Stimulated activated CD8-positive, alpha-beta memory T cell treated with anti-CD3 and anti-CD28 coated beads, Interleukin-2, amount 100 ng/mL, for 1 hour (primary cell): Measurements from ENCODE around the gene ERI2.
A peak's percentile ranks its signal among the peaks of the same experiment; 100 is the strongest.
"Not testable (repeated sequence)": the region's sequence is repeated elsewhere in the genome, so short reads cannot be mapped to it uniquely, and the experiment has no call there.

Experiments
- DNase-seq, 2 donors: peaks; one replicate each; pipeline ENCODE4 v3.0.0-alpha.2; 2020; ENCODE audit warnings: low read depth in 2 of 2

ERI2 gene

GRCh38 chr16:20814784-20815183, 8.5 kb upstream of the ERI2 start:
- no peak for DNase-seq

DNA sequence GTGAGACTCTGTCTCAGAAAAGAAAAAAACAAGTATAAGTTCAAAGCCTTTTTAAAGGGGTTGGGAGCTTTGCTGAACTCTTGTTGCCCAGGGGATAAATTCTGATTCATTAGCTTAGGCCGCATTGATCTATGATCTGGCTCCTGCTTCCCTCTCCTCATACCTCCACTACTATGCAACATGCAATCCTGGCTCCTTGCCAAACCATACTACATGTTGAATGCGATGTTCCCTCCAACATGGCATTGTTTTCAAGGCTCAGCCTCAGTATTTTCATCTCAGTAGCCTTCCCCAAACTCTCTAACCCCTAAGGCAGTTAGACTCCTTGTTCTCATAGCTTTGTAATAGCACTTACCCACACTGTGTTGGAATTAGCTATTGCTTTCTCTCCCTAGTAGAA, 6.2 kb upstream of the ERI2 start:
- no peak for DNase-seq

- no peak for DNase-seq
These were observed 5.7 kb upstream of the ERI2 start for GRCh38 chr16:20811889-20812439.

DNA sequence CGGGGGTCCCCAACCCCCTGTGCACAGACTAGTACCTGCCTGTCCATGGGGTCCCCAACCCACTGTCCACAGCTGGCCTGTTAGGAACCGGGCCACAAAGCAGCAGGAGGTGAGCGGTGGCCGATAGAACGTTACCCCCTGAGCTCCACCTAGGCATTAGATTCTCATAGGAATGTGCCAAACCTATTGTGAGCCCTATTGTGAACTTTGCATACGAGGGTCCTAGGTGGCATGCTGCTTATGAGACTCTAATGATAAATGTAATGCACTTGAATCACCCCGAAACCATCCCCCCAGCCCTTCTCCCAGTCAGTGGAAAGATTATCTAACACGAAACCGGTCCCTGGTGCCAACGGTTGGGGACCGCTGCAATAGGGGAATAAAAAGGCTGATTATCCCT, 1.6 kb upstream of the ERI2 start:
- no peak for DNase-seq

GRCh38 chr16:20805684-20806167, 546 bp downstream of the ERI2 start:
- not testable (repeated sequence) for DNase-seq

DNA sequence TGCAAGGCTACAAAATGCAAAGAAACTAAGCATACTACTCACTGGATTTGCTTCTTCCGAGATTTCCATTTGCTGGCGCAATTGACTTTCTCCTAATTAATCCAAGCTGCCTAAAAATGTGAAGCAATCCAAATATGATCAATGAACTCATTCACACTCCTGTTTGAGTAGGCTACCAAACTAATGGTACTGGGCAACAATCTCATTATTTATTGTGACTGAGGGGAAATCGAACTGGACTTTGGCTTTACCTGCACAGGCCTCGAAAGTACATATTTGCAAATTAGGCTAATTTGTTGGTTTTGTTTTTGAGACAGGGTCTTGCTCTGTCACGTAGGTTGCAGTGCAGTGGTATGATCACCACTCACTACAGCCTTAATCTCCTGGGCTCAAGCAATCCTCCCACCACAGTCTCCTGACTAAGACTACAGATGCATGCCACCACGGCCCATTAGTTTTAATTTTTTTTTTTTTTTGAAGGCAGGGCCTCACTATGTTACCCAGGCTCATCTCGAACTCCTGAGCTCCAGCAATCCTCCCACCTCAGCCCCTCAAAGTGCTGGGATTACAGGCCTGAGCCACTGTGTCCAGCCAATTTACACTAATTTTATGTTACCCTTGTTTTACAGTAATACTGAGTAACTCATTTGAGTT, 2.6 kb downstream of the ERI2 start:
- no peak for DNase-seq

GRCh38 chr16:20803192-20803560, 3.1 kb downstream of the ERI2 start:
- DNase-seq, result no peak

DNA sequence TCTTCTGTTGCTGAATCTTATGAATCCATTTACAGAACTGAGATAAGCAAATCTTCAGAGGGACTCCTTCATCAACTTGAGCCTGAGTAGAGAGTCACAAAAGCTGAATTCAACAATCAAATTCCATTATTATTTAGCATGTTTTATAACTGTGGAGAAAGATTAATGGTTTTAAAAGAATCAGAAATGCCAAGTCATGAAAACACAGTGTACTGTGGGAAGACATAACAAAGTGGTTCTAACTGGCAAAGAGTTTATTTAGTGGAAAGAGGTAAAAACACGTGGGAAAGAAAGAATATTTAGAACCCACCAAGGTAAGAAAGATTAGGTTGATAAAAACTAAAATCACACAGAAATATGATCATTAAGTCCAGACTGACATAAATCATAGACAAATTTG, 5.0 kb downstream of the ERI2 start:
- no peak for DNase-seq

GRCh38 chr16:20799599-20799998, 6.7 kb downstream of the ERI2 start:
- no peak for DNase-seq

DNA sequence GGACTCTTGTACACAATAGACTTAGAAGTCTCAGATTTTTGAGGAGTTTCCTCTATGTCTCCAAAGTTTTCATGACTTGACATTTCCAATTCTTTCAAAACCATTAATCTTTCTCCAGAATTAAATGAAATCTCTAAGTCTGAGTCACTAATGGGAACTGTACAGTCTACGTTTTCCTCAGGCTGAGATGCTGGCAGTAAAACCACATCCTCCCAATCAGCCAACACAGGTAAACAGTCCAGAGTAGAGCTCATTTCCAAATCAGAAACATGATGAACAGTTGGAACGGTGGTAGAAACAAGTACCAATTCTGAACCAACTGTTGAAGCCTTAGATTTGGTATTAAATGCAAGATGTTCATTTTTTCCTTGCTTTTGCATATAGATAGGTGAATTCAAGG, 7.9 kb downstream of the ERI2 start:
- DNase-seq, result no peak

DNA sequence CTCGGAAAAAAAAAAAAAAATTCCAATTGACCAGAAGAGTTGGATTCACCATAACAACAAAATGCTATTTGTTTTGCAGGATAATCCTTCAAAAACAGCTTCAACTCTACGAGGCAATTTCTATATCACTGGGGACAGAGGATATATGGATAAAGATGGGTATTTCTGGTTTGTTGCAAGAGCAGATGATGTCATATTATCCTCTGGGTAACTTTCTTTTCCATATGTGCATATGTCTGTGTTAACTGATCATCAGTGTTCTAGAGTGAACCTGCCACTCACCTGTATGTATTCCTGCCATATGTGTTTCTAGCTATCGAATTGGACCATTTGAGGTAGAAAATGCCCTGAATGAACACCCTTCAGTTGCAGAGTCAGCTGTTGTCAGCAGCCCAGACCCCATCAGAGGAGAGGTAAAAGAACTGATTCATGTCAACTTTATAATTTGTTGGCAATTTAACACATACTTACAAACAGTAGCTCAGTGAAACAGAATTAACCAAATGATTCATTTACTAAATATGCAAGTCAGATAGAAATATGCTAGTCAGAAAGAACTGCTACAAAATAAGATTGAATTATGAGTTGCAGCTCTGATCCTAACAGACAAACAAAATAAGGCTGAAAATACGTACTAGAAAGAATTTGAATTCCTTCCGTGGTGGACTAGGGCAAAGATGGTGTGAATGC, 14.2 kb downstream of the ERI2 start:
- no peak for DNase-seq

DNA sequence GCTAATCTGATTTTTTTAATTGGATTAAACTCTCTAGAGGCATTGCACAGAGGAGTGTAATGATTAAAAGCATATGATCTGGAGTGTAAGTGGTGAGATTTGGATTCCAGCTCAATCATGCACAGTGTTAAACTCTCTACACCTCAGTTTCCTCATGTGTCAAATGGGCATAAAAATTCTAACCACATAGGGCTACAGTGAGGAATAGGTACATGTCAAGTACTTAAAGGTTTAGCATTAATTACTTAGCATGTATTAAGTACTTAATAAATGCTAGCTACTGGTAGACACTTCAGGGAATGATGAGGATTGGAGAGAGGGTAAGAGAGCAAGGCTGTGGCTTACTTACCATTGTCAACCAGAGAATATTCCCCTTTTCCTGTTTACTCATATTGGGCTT, 17.1 kb downstream of the ERI2 start:
- no peak for DNase-seq

DNA sequence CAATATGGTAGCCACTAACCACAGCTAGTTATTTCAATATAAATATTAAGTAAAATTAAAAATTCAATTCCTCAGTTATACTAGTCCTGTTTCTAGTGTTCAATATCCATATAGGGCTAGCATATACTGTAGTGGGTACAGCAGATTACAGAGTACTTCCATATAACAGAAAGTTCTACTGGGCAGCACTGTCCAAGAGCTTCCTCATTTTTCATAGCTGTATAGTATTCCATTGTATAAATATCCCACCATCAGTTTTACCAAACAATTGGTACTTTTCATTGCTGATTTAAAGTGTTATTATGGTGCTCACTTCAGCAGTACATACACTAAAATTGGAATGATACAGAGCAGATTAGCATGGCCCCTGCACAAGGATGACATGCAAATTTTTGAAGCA, 22.1 kb downstream of the ERI2 start:
- DNase-seq, result no peak

DNA sequence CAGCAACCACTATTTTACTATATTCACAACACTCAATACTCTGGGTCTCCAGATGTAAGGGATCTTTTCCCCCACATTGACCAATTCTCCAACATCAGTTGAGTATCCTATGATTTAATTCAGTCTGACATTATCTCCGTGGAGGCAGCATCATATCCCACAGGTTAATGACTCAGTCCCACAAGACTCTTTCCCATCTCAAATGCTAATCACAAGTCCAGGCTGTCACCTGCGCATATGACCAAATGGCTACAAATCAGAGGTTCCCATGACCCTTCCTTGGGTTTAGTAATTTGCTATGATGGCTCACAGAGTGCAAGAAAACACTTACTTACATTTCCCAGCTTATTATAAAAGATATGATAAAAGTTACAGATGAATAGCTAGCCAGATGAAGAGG, 23.8 kb downstream of the ERI2 start:
- no peak for DNase-seq

DNA sequence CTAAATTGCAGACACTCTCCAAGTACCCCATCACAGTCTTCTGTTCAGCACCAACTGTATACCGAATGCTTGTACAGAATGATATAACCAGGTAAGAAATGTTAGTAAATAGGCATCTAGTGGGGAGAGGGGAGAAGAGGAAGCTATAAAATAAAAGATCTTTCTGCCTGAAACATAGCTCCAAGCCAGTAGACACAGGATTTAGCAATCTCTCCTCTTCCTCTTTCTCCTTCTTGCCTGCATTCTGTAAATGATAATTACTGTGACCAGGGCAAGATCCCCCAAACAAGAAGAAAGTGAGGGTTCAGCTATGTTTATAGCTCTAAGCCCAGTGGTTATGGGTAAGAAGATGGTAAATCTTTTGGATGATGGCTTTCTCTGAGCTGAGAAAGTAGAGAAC, 24.6 kb downstream of the ERI2 start:
- DNase-seq, result no peak

DNA sequence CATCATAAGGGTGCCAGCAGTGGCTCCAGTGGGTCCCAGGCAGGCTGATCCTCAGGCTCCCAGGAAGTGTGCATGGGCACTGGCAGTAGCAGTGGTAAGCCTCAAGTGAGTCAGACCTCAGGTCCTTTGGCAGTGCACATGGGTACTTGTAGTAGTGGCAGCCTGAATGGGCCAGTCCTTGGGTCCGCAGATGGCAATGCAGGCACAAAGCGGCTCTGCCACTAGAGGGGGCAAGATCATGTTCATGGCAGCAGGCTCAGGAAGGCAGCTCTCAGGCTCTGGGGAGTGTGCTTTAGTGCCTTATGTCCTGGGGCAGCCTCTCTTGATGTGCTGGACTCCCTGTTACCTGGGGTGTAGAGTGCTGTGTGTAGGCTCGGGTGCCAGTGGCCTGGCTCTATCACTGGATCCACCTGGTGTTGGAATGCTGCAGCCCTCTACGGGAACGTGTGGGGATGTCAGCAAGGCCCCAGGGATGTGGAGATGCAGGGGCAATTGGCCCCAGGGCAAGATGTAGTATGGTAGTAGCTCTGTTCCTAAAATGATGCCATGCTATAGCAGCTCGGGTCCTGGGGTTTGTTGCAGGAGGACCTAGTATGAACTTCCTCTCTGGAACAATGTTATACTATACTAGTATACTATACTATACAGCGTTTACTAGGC, 31.4 kb downstream of the ERI2 start:
- DNase-seq, result peak; percentile 4 to 21

GRCh38 chr16:20773679-20774078, 32.6 kb downstream of the ERI2 start:
- no peak for DNase-seq

- DNase-seq, result no peak
These were observed 37.5 kb downstream of the ERI2 start for GRCh38 chr16:20768818-20769217.

DNA sequence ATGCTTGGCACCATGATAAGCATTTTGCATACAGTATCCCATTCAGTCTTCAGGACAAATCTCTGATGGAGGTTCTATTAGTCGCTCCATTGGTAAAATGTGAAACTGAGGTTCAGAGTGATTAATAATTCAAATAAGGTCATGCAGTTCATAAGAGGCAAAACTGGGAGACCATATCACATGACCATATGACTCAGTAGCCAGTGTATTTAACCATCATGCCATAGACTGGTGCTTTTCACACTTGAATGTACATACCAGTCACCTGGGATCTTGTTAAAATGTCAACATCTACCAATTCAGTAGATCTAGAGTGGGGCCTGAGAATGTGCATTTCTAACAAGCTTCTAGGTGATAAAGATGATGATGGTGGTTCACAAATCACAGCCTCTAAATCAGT, 38.2 kb downstream of the ERI2 start:
- no peak for DNase-seq

DNA sequence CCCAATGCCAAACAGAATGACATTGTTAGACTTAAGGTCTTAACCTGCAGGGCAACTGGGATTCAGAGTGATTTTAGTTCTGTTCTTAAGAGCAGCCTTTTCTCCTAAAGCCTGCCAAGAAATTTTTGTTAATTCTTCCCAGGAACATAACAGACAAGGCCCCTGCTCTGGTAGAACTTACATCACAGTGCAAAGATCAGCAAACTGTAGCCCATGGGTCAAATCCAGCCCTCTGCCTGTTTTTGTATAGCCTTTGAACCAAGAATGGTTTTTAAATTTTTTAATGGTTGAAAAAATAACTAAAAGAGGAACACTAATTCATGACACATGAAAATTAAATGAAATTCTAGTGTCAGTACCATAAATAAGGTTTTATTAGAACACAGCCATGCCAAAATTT, 38.7 kb downstream of the ERI2 start:
- DNase-seq, result no peak

DNA sequence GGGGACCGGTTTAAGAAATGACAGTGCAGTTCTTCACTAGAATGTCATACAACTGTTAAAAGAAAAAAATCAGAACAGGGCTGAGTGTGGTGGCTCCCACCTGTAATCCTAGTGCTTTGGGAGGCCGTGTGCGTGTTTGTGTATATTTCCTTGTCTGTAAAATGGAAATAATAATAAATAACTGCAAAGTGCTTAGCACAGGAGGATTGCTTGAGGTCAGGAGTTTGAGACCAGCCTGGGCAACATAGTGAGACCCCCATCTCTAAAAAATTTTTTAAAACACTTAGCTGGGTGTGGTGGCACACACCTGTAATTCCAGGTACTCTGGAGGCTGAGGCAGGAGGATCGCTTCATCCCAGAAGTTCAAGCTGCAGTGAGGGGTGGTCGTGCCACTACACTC, 40.0 kb downstream of the ERI2 start:
- DNase-seq, result no peak

DNA sequence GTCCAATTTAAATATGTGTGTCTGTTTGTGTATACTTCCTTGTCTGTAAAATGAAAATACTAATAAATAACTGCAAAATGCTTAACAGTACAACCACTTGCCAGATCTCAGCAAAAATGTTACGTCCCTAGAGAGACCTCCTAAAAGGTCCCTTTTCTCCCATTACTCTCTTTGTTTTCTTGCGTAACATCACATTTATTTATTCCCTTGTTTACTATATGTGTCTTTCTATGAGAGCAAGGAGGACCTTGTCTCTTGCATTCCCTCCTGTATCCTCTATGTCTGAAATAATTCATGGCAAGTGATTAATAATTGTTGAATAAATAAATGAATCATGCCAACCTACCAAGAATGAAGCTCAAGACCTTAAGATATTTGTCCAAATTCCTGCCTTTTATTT, 40.5 kb downstream of the ERI2 start:
- DNase-seq, result no peak

DNA sequence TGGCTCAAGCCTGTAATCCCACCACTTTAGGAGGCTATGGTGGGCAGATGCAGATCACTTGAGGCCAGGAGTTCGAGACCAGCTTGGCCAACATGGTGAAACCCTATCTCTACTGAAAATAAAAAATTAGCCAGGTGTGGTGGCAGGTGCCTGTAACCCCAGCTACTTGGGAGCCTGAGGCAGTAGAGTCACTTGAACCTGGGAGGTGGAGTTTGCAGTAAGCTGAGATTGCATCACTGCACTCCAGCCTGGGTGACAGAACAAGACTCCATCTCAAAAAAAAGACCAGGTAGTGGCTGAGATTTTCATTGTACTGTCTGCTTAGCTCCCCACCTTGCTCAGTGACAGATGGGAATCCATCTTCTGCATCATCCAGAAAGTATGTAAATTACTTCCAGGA, 41.8 kb downstream of the ERI2 start:
- not testable (repeated sequence) for DNase-seq
